Ammon's horn (tissue), 1 donor: ENCODE data around the gene RRP9.
"Not testable (repeated sequence)": the region's sequence is repeated elsewhere in the genome, so short reads cannot be mapped to it uniquely, and the experiment has no call there.

Source experiments
- DNase-seq: peaks from one replicate; pipeline ENCODE4 v3.0.0-alpha.2; 2016; ENCODE audit warnings: low spot score

The RRP9 gene

GRCh38 chr3:51938780-51939425, 2.8 kb downstream of the RRP9 start:
- DNase-seq: no peak

- no peak for DNase-seq
Observed at GRCh38 chr3:51937611-51938450, 3.9 kb downstream of the RRP9 start.

DNA sequence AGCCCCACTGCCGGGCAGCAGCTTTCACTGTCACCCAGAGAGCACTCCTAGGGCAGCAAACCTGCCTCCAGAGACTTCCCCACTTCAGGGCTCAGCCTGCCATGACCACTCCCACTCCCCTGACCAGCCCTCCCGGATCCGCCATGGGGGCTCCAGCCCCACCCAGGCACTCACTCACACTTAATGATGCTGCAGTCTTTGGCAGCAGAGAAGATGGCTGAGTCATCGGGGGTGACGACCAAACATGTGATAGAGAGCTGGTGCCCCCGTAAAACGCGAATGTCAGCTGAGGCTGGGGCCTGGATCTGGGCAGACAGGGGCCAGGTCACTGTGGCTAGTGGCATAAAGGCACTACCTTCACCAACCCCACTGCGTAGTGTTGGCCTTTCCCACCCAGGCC, 4.7 kb downstream of the RRP9 start:
- DNase-seq: no peak

- DNase-seq: no peak
Observed at GRCh38 chr3:51935886-51936755, 5.6 kb downstream of the RRP9 start.

GRCh38 chr3:51934991-51935885, 6.5 kb downstream of the RRP9 start:
- no peak for DNase-seq

DNA sequence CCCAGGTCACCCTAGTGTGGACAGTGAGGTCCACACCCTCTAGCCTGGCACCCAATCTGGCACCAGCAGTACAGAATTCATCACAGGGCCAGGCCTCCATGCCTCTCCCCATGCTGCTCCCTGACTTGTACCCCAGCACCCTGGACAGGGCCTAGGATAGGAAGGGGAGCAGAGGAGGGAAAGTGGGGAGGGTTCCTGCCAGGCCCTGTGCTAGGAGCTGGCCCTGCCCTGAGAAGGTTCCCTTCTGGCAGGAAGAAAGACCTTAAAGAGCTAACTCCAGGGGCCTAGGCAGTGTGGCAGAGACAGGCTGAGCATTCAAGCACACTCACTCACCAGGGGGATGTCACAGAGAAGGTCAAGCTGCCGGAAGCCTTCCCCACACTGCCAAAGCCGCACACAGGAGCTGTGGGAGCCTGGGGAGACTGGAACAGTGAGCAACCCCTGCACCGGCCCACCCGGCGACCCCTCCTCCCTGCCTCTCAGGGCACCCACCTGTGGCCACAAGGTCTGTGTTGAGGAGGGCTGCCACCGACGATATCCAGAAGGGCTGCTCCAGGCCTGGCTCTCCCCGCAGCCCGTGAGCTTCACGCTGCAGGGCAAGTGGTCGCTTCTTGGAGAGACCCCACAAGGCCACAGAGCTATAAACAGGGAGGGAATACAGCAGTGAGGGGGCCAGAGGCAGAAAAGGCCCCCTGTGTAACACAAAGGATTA, 7.4 kb downstream of the RRP9 start:
- no peak for DNase-seq

- no peak for DNase-seq
Observed at GRCh38 chr3:51933471-51934138, 8.1 kb downstream of the RRP9 start.

DNA sequence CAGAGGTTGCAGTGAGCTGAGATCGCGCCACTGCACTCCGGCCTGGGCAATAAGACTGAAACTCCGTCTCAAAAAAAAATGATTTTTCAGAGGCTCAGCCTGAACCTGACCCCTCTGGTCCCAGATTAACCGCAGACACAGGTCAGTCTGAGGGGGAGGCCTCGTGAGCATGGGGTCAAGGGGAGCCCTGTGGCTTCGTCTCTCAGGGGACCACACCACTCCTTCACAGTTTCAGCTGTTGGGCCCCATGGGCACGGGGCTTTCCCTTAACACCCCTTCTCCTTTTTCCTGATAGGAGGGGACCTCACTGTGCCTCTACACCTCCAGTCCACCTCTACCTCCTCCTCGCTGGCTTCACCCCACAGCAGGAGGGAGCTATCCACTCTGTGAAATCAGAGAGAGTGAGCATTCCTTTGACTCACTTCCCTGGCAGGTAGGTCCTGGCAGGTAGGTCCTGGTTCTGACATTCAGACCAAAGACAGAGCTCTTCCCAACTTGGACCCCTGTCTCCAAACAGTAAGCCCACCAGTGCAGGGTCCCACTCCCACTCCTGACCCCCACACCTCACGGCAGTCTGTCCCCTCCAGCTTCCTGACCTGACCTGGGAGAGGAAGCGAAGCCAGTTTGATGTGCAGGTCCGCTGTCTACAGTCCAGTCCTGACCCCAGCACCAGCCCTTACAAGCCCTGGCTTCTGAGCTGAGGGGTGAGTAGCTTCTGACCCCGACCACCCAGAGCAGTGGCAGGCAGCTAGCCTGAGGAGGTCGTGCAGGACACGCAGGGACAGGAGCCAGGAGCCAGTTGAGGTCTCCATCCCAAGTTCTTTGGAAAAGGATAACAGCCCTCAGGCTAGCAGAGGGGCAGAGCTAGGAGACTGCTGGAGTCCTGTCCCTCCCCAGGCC, 9.0 kb downstream of the RRP9 start:
- DNase-seq: no peak

DNA sequence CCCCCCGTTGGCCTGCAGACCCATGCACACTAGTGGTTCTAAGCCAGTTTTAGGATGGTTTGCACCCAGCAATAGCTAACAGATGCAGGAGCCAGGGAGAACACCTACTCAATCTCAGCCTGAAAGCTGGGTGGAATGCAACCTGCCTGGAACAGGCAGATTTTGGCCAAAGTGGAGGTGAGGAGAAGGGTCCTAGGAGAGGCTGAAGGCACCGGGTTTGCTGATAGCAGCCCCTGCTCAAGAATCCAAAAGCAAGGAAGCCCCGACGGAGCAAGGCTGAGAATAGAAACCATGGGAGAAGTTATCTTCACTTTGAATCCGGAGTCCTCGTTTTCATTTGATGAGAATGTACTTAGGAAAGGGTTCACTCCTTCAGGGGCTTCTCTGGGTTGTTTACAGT, 9.9 kb downstream of the RRP9 start:
- no peak for DNase-seq

- DNase-seq: no peak
Observed at GRCh38 chr3:51930439-51930838, 11.3 kb downstream of the RRP9 start.

DNA sequence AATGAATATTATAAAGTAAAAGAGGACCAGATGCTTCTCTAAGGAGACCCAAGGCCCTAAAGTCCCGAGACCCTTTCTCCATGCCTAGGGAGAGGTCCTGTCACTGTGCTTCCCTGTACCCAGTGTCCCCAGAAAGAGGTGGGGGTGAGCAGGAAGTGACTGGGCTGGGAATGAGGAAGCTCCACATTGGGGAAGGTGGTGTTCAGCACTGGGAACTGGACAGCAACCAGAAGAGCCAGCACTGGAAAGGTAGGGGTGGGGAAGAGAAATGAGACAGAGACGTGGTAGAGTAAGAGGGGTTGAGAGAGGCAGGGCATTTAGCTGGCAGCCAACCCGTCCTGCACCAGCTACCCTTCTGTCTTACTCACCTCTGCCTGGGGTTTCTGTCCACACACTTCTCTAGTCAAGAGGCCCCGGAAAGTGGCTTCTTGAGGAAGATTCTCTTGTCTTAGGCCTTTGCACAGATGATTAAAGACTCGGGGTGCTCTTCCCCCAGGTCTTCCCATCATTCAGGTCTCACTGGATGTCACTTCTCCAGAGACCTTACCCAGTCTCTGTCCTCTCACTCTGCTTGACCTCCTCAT, 12.2 kb downstream of the RRP9 start:
- DNase-seq: no peak

DNA sequence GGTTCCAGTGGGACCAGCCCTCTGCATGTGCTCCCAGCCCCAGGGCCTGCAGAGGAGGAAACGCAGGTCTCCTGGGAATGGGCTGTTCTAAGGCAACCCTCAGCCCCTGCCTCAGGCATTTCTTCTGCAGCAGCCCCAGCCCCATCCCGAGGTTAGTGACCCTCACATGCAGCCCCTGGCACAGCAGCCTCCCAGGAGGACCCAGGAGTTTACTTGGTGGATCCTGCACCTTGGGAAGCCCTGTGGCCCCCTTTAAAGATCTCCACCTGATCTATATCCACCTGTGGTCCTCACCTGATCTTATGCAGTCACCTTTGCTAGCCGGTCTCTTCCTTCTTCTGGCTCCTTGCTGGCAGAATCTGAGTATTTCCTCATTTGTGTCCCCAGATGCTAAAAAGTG, 12.7 kb downstream of the RRP9 start:
- DNase-seq: not testable (repeated sequence)

GRCh38 chr3:51928438-51928837, 13.3 kb downstream of the RRP9 start:
- no peak for DNase-seq

DNA sequence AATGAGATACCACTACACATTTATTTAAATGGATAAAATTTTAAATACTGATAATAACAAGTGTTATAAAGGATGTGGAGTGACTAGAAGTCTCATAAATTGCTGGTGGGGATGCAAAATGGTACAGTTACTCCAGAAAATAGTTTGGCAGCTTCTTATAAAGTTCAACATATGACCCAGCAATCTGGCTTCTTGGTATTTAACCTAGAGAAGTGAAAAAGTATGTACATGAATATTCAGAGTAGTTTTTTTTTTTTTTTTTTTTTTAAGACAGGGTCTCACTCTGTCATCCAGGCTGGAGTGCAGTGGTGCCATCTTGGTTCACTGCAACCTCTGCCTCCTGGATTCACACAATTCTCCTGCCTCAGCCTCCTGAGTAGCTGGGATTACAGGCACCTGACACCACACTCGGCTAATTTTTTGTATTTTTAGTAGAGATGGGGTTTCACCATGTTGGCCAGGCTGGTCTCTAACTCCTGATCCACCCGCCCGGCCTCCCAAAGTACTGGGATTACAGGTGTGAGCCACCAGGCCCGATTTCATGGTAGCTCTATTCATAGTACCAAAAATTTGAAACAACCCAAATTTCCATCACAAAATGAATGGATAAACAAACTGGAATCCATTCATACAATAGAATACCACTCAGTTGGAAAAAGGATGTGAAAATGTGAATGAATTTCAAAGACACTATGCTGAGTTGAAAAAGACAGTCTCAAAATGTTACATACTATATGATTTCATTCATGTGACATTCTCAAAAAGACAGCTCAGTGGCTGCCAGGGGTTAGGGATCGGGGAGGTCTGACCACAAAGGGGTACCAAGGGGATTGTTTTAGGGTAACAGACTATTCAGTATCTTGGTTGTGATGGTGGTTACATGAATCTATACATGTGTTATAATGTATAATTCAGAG, 14.4 kb downstream of the RRP9 start:
- DNase-seq: no peak

DNA sequence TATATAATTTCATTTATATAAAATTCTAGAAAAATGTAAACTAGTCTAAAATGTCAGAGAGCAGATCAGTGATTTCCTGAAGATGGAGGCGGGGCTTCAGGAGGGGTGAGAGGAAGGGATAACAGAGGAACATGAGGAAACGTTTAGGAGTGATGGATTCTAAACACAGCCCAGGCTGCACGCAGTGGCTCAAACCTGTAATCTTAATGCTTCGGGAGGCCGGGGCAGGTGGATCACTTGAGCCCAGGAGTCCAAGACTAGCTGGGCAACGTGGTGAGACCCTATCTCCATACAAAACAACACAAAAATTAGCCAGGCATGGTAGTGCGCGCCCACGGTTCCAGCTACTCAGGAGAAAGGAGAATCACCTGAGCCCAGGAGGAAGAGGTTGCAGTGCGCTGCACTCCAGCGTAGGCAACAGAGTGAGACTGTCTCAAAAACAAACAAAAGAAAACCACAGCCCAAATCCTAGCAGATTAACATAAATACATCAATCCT, 20.6 kb downstream of the RRP9 start:
- no peak for DNase-seq

DNA sequence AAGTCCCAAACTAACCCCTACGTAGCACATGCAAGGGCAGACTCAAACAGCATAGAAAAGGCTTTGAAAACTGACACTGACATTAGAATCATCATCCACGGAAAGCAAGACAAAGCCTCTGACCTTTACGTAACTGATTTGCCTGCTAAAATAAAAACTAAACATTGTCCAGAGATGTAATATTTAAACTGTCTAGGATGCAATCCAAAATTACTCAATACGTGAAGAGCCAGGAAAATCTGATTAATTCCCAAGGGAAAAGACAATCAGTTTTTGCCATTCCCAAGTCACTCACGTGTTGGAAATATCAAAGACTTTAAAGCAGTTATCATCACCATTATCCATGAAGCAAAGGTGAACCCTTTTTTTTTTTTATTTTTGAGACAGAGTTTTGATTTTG, 25.3 kb downstream of the RRP9 start:
- DNase-seq: no peak

DNA sequence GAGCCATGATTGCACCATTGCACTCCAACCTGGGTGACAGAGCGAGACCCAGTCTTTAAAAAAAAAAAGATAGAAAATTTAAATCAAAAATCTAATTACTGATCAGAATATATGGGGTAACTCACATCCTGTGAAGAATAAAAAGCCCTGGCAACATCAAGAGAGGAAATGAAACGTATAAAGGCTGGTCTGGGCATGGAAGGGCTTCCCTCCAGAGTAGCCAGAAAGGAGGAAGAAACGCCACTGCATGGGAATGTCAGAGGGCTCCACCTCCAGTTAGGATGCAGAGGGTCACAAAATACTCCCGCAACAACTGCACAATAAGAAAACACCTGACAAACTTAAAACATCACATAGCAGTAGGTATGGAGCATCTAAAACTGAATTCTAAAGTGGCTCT, 33.7 kb downstream of the RRP9 start:
- DNase-seq: no peak
